SHP77 treated with DMSO at 0.1 percent for 48 hours (cell line): ENCODE measurements around the gene PTPRT.
"Not testable (repeated sequence)": the region's sequence is repeated elsewhere in the genome, so short reads cannot be mapped to it uniquely, and the experiment has no call there.

ENCODE experiments used
- DNase-seq: peaks from one replicate; lab custom pipeline; 2025; lab: John Stamatoyannopoulos, UW

Gene PTPRT

DNA sequence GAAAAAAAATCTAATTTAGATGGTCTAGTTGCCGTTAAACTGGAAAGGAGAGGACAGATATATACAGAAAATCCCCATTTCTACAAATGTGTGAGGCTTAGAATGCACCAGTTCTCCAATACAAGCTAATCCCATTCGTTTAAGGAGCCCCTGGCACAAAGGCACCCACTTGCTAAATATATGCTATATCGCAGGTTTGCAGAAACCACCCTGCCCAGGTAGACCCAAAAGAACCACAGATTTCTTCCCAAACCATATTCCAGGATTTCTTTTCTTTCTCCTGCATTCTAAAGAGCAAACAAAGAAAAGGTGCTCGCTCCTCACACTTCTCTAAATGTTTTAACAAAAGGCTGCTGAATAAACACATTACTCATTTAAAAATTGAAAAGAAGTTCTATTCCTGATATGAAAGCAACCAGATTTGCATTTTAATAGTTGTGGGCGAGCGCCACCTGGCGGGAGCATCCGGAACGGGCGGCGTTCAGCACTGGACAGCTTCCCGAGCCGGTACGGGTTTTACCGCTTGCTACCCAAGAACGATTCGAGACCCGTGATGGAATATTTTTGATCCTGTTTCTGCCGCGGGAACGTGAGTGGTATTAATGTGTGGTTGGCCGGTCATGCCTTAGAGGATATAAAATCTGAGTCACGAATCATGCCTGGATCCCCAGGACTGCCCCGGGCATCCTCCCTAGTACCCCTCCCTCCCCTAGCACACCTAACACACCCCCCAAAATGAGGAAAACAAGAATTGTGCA lies 2.1 kb downstream of the PTPRT start:
- DNase-seq = peak; percentile 6

DNA sequence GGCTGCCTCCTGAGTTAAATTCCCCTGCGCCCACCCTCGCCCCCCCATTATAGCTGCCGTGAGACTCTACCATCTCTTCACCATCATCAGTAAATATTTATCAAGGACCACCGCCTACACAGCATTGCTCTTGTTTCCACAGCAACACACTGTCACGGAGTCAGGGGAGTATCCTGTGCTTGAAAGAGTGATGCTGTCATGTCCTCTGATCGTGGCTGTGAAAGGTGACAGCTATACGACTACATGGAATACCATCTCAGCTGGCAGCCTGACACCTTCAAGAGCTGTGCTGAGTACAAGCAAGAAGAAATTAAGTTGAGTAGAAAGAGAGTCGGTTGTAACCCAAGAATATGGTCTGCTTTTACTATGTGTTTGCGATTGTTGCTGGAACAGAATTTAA lies 3.4 kb downstream of the PTPRT start:
- DNase-seq = no peak

GRCh38 chr20:43185901-43186300 lies 3.8 kb downstream of the PTPRT start:
- DNase-seq = no peak

DNA sequence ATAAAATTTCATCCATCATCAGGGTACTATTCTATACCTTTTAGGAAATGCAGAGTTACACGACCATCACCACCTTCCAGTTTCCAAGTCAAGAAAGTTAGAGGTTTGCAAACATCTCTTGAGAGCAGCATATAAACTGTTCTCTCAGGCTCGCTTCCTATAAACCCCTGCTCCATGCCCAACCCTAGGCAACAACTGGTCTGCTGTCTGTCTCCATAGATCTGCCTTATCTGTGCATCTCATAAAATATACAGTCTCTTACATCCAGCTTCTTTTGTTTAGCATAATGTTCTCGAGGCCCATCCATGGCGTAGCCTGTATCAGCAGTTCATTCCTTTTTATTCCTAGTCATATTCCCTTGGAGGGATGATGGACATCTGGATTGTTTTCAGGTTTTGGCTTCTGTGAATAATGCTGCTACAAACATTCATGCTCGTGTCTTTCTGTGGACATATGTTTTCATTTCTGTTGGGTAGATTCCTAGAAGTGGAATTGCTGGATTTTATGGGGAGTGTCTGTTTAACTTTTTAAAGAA lies 6.1 kb downstream of the PTPRT start:
- no peak for DNase-seq

DNA sequence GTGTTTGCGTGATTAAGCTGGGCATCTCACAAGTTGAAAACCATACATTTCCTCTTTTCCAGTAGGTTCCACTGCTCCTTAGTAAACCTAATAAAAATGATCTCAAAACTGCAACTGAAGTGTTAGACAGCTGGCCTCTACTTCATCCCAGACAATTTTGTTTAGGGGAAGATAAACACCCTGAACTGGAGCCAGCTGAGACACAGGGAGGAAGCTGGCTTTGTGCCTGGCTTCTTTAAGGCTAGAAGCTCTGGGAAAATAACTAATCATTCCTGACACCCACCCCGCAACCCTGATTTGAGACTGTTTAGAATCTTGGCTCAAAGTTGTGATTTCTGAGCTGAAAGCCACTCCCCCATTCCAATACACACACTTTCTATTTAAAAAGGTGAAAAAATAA lies 11.6 kb downstream of the PTPRT start:
- no peak for DNase-seq

GRCh38 chr20:43176726-43177125 lies 13.0 kb downstream of the PTPRT start:
- no peak for DNase-seq

- DNase-seq = no peak
Observed at GRCh38 chr20:43171930-43172329, 17.8 kb downstream of the PTPRT start.

DNA sequence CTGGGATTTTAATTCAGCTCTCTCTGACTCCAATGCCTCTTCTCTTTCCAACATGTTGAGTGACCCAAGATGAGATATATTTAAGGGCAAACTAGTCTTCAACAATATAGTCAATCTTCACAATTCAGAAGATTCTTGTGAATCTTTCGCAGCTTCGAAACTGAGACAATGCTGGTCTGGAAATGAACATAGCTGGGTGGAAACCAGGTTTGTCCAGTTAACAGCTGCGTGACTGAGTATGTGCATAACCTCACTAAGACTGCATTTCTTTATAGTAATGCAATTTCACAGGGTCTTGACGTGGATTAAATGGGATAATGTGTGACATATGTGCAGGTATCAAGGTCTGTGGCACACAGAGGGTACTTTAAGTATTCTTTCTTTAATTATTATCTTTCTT lies 18.9 kb downstream of the PTPRT start:
- DNase-seq = no peak

GRCh38 chr20:43167615-43168014 lies 22.1 kb downstream of the PTPRT start:
- DNase-seq = no peak

GRCh38 chr20:43167021-43167420 lies 22.7 kb downstream of the PTPRT start:
- DNase-seq = no peak

DNA sequence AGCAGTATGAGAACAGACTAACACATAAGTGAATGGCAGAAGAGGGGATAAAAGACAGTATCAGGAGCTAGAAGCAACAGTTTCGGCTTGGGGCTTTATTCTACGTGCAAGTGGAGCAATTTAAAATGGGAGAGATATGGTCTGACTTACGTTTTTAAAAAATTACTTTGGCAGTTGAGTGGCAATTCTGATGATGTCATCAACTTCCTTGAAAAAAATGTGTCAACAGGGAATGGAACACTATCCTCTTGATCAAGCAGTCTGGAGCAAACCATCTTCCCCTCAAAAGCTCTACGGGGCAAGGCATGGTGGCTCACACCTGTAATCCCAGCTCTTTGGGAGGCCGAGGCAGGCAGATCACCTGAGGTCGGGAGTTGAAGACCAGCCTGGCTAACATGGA lies 24.1 kb downstream of the PTPRT start:
- no peak for DNase-seq

- not testable (repeated sequence) for DNase-seq
Observed at GRCh38 chr20:43164736-43165135, 25.0 kb downstream of the PTPRT start.

- no peak for DNase-seq
Observed at GRCh38 chr20:43161716-43162115, 28.0 kb downstream of the PTPRT start.

GRCh38 chr20:43160941-43161340 lies 28.8 kb downstream of the PTPRT start:
- no peak for DNase-seq

DNA sequence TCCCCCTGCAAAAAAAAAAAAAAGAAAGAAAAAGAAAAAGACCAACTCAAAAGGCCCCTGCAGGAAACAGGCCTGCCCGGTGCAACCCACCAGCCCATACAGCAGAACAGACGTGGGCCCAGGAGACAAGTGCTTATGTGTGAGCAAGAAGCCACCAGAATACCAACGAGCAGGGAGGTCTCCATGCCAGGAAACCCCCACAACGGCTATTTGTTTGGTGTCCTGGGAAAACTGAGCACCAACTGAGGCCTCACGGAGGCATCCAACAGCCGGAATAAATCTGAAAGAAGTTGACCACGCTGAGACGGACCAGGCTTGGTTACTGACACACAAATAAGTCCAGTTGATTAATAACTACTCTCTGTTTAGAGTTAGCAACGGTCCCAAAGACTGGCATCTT lies 29.7 kb downstream of the PTPRT start:
- no peak for DNase-seq

- no peak for DNase-seq
Observed at GRCh38 chr20:43155366-43156100, 34.2 kb downstream of the PTPRT start.

- DNase-seq = no peak
Observed at GRCh38 chr20:43151901-43152300, 37.8 kb downstream of the PTPRT start.

GRCh38 chr20:43151256-43151655 lies 38.5 kb downstream of the PTPRT start:
- DNase-seq = no peak

DNA sequence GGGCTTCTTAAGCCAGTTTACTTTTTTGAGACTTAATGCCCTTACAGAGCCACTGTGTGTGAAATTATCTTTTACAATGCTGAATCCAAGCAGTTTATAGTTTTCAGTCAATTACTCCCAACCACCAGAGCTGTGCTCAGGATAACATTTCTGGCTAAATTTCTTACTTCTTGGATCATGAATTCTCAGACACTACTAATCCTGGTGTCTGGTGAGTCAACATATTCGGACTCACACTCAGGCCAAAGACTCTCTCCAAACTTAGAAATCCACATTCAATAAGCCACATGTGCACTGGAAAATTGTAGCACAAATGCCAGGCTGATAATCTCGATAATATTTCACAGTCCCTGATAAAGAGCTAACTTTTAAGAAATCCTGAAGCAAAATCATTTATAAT lies 49.0 kb downstream of the PTPRT start:
- no peak for DNase-seq

DNA sequence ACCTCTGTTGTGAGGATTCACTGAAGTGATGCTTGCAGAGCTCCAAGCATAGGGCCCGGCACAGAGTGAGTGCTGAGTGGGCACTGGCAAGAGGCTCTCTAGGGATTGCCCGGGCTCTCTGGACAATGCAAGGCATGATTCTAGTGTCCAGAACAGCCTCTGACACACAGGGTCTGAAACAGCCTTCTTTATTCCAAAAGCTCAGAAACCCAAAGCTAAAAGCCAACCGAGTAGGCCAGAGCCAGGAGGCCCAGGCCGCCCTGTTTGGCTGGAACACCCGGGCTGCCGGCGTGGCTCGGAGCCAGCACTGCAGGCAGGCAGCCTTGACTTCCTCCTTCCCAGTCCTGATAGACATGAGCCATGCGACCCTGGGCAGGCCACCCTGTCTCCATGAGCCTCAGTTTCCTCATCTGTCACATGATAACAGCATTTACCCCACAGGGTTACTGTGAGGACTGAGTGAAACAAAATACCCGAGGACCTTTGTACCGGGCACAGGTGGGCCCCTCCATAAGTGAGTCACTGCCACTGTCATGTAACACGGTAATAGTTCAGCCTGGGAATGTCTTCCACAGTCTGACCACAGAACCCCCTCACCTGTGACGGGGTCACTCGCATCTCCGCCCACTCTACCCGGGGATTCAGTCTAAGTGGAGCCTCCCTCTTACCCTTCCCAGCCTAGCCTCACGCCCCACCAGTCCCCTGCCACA lies 51.5 kb downstream of the PTPRT start:
- DNase-seq = no peak

- DNase-seq = no peak
Observed at GRCh38 chr20:43137160-43137559, 52.5 kb downstream of the PTPRT start.

GRCh38 chr20:43124241-43124640 lies 65.5 kb downstream of the PTPRT start:
- DNase-seq = no peak

GRCh38 chr20:43123180-43123579 lies 66.5 kb downstream of the PTPRT start:
- DNase-seq = no peak
